IPS DF 6.9 (cell line): Measurements from ENCODE around the gene RNF208.

Source experiments
- DNase-seq: peaks from one replicate; pipeline ENCODE4 v3.0.0-alpha.2; 2013; ENCODE audit warnings: low read depth, low spot score
- H3K27ac ChIP-seq: one replicate; pipeline ENCODE4 v1.5.1; 2013; ENCODE audit warnings: low read length, control low read depth
- H3K27me3 ChIP-seq: 2 replicates; pipeline ENCODE4 v1.6.1; 2013; ENCODE audit warnings: mild to moderate bottlenecking, low read length; ENCODE audit not compliant: control insufficient read depth, insufficient read depth
- H3K36me3 ChIP-seq: 2 replicates; pipeline ENCODE4 v1.6.1; 2013; ENCODE audit warnings: low read length; ENCODE audit not compliant: control insufficient read depth, insufficient read depth
- H3K4me1 ChIP-seq: 2 replicates; pipeline ENCODE4 v1.6.1; 2013; ENCODE audit warnings: low read length; ENCODE audit not compliant: control insufficient read depth, insufficient read depth
- H3K4me3 ChIP-seq: 2 replicates; pipeline ENCODE4 v1.5.1; 2013; ENCODE audit warnings: mild to moderate bottlenecking, low read length
- H3K9me3 ChIP-seq: 2 replicates; pipeline ENCODE4 v1.6.1; 2013; ENCODE audit warnings: low read length, inconsistent platforms; ENCODE audit not compliant: control insufficient read depth, insufficient read depth
- WGBS: extraction: QIAGEN DNeasy Blood & Tissue Kit; methylation state at CpG from one replicate; pipeline ENCODE4 v1.1.7; 2013; ENCODE audit warnings: mixed read lengths, missing lambda C conversion rate; ENCODE audit not compliant: insufficient read length, insufficient coverage; 5-methylcytosine and 5-hydroxymethylcytosine counted together

RNF208 gene

GRCh38 chr9:137224830-137225694, 3.0 kb upstream of the RNF208 start, which contains the start of gene CYSRT1:
CYSRT1 (plus strand) TSS chr9:137225174; CDS start chr9:137225622, 448 bp downstream.
- H3K9me3 ChIP-seq = no peaks in the 10 kb centered on the region
- peak within 1 kb of the TSS; percentile 71; the same call in 1 of the 2 replicates for H3K4me3 ChIP-seq
- H3K36me3 ChIP-seq = no peaks in the 10 kb centered on the region
- H3K27me3 ChIP-seq = no peaks in the 10 kb centered on the region; the same call in 1 of the 2 replicates
- no CpG with 5 or more reads among the region's 23 CpGs for WGBS
- peaks cover 6% of the 10 kb centered on the region for H3K4me1 ChIP-seq
- H3K27ac ChIP-seq = no peak within 1 kb of the TSS
- no peak for DNase-seq

GRCh38 chr9:137223078-137223970, 1.3 kb upstream of the RNF208 start:
- DNase-seq = peak; percentile 90
- Histone ChIP-seq H3K27ac (no peak overlapping the region), H3K9me3 (no peaks in the 10 kb centered on the region), H3K4me3 (peak overlapping the region; percentile 71), H3K36me3 (no peaks in the 10 kb centered on the region), H3K27me3 (no peaks in the 10 kb centered on the region; the same call in 1 of the 2 replicates), H3K4me1 (peaks cover 7% of the 10 kb centered on the region)
- WGBS = no CpG with 5 or more reads among the region's 63 CpGs

- H3K4me1 ChIP-seq = peaks cover 7% of the 10 kb centered on the region
- H3K36me3 ChIP-seq = no peaks in the 10 kb centered on the region
- H3K4me3 ChIP-seq = peak overlapping the region; percentile 49; the same call in 1 of the 2 replicates
- no peaks in the 10 kb centered on the region for H3K9me3 ChIP-seq
- no peak for DNase-seq
- H3K27me3 ChIP-seq = no peaks in the 10 kb centered on the region; the same call in 1 of the 2 replicates
- no peak overlapping the region for H3K27ac ChIP-seq
- no CpG with 5 or more reads among the region's 61 CpGs for WGBS
Measured at GRCh38 chr9:137221506-137222111, 431 bp downstream of the RNF208 start.

- no CpG with 5 or more reads among the region's 14 CpGs for WGBS
Measured at GRCh38 chr9:137221095-137221505, 940 bp downstream of the RNF208 start.

GRCh38 chr9:137220317-137221094, 1.5 kb downstream of the RNF208 start:
- H3K4me1 ChIP-seq = peaks cover 7% of the 10 kb centered on the region

More at GRCh38 chr9:137221095-137221505, 940 bp downstream of the RNF208 start:
- no peak for DNase-seq
- Histone ChIP-seq H3K4me1 (peaks cover 7% of the 10 kb centered on the region), H3K9me3 (no peaks in the 10 kb centered on the region), H3K27ac (no peak overlapping the region), H3K27me3 (no peaks in the 10 kb centered on the region; the same call in 1 of the 2 replicates), H3K36me3 (peaks cover 3% of the 10 kb centered on the region; the same call in 1 of the 2 replicates), H3K4me3 (peak overlapping the region; percentile 49; the same call in 1 of the 2 replicates)

GRCh38 chr9:137219757-137220316, 2.2 kb downstream of the RNF208 start:
- H3K27ac ChIP-seq = no peak overlapping the region
- no peak overlapping the region for H3K4me3 ChIP-seq
- DNase-seq = no peak
- H3K36me3 ChIP-seq = peaks cover 7% of the 10 kb centered on the region
- H3K4me1 ChIP-seq = peaks cover 7% of the 10 kb centered on the region
- H3K27me3 ChIP-seq = no peaks in the 10 kb centered on the region; the same call in 1 of the 2 replicates
- no CpG with 5 or more reads among the region's 10 CpGs for WGBS
- H3K9me3 ChIP-seq = no peaks in the 10 kb centered on the region

More at GRCh38 chr9:137220317-137221094, 1.5 kb downstream of the RNF208 start:
- no peak overlapping the region for H3K27ac ChIP-seq
- WGBS = no CpG with 5 or more reads among the region's 52 CpGs
- no peaks in the 10 kb centered on the region for H3K9me3 ChIP-seq
- peaks cover 7% of the 10 kb centered on the region; the same call in 1 of the 2 replicates for H3K36me3 ChIP-seq
- no peak for DNase-seq
- no peaks in the 10 kb centered on the region; the same call in 1 of the 2 replicates for H3K27me3 ChIP-seq
- H3K4me3 ChIP-seq = no peak overlapping the region

- no peak for DNase-seq
- H3K36me3 ChIP-seq = peaks cover 11% of the 10 kb centered on the region
- H3K27me3 ChIP-seq = no peaks in the 10 kb centered on the region; the same call in 1 of the 2 replicates
- no CpG with 5 or more reads among the region's 12 CpGs for WGBS
- H3K4me3 ChIP-seq = no peak overlapping the region
- H3K27ac ChIP-seq = no peak overlapping the region
- H3K9me3 ChIP-seq = no peaks in the 10 kb centered on the region
- H3K4me1 ChIP-seq = peaks cover 7% of the 10 kb centered on the region
Measured at GRCh38 chr9:137218754-137219271, 3.2 kb downstream of the RNF208 start.

GRCh38 chr9:137218212-137218753, 3.8 kb downstream of the RNF208 start:
- Histone ChIP-seq H3K4me3 (no peak overlapping the region), H3K36me3 (peaks cover 11% of the 10 kb centered on the region), H3K4me1 (peaks cover 7% of the 10 kb centered on the region), H3K27ac (no peak overlapping the region), H3K27me3 (no peaks in the 10 kb centered on the region; the same call in 1 of the 2 replicates), H3K9me3 (no peaks in the 10 kb centered on the region)
- no peak for DNase-seq
- no CpG with 5 or more reads among the region's 30 CpGs for WGBS
